Panc1 (cell line): ENCODE data around the gene AK4.

Experiments
- TCF7L2 ChIP-seq: IDR thresholded peaks from 2 replicates; pipeline ENCODE4 v1.6.1; 2011; ENCODE audit warnings: mild to moderate bottlenecking, low read depth, low read length, inconsistent platforms
- TF ChIP-seq, protein P1 (sequence below): fragments of 450-650 bp; IDR thresholded peaks from 2 replicates; pipeline ENCODE4 v1.5.1; 2017; ENCODE audit warnings: mild to moderate bottlenecking

DNA sequence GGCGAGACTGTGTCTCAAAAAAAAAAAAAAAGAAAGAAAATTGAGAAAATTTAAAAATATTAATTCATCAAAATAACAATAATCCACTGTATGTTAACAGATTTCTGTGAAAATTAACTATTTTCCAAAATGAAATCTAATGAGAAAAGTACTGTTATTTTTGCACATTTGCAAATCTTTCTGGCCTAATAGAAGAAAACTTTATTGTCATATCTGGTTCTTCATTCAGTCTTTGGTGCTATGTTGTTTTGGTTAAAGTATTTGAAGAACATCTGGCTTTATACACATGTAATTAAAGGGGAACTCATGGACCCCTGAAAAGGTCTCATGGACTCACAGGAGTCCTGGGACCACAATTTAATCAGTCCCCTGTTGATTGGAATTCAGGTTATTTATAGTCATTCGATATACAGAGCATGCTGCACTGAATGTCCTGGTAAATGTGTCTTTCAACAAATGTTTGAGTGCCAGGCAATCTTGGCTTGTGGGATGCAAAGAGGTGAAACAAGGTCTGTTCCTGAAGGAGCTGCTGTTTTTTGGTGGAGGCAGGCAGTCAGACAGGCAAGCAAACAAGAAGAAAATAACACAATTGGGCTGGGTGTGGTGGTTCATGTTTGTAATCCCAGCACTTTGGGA lies 9.0 kb downstream of the AK4 start:
- TF ChIP-seq, protein P1, sequence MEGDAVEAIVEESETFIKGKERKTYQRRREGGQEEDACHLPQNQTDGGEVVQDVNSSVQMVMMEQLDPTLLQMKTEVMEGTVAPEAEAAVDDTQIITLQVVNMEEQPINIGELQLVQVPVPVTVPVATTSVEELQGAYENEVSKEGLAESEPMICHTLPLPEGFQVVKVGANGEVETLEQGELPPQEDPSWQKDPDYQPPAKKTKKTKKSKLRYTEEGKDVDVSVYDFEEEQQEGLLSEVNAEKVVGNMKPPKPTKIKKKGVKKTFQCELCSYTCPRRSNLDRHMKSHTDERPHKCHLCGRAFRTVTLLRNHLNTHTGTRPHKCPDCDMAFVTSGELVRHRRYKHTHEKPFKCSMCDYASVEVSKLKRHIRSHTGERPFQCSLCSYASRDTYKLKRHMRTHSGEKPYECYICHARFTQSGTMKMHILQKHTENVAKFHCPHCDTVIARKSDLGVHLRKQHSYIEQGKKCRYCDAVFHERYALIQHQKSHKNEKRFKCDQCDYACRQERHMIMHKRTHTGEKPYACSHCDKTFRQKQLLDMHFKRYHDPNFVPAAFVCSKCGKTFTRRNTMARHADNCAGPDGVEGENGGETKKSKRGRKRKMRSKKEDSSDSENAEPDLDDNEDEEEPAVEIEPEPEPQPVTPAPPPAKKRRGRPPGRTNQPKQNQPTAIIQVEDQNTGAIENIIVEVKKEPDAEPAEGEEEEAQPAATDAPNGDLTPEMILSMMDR, result no peak
- TF ChIP-seq TCF7L2, result no peak
